Measurements from ENCODE around the gene GLRX. TPM values are rescaled to one million over a fixed set of nuclear protein-coding genes. Genes with fewer than 3 reads are reported as not detected.

The GLRX gene
- total RNA-seq, 2 donors from 2014 or later, result 29.2 to 148 TPM

- ATAC-seq (ENCODE audit: insufficient number of reproducible peaks, low FRiP score, low read depth) (no peak), DNase-seq (ENCODE audit: low spot score) (no peak)
- Histone ChIP-seq H3K9me3 (no peaks in the 10 kb centered on the region), H3K4me1 (ENCODE audit: control insufficient read depth in 1 of 2, low read depth in 2 of 2) (peaks cover 6 to 25% of the 10 kb centered on the region in 2 donors), H3K27ac (no peak overlapping the region), H3K4me3 (no peak overlapping the region), H3K36me3 (no peaks in the 10 kb centered on the region), H3K27me3 (replicated peaks; ENCODE audit: insufficient read depth) (no peaks in the 10 kb centered on the region)
- no peak for TF ChIP-seq CTCF (IDR thresholded peaks at IDR 0.05)
Measured at GRCh38 chr5:95782181-95782580, 40.3 kb downstream of the GLRX start.

GRCh38 chr5:95781101-95781583 lies 41.4 kb downstream of the GLRX start:
- Histone ChIP-seq H3K36me3 (no peaks in the 10 kb centered on the region), H3K4me1 (ENCODE audit: control insufficient read depth in 1 of 2, low read depth in 2 of 2) (peaks cover 6 to 25% of the 10 kb centered on the region in 2 donors), H3K9me3 (no peaks in the 10 kb centered on the region), H3K27ac (peak overlapping the region; percentile 15 to 16), H3K27me3 (replicated peaks; ENCODE audit: insufficient read depth) (no peaks in the 10 kb centered on the region), H3K4me3 (peak overlapping the region; percentile 25)
- TF ChIP-seq CTCF (IDR thresholded peaks at IDR 0.05), result peak; percentile 87
- ATAC-seq (ENCODE audit: insufficient number of reproducible peaks, low FRiP score, low read depth), result peak; percentile 61
- peak; percentile 49 for DNase-seq (ENCODE audit: low spot score)

GRCh38 chr5:95780597-95780996 lies 41.9 kb downstream of the GLRX start:
- peak; percentile 24 for ATAC-seq (ENCODE audit: insufficient number of reproducible peaks, low FRiP score, low read depth)
- Histone ChIP-seq H3K9me3 (no peaks in the 10 kb centered on the region), H3K4me1 (ENCODE audit: control insufficient read depth in 1 of 2, low read depth in 2 of 2) (peaks cover 6 to 25% of the 10 kb centered on the region in 2 donors), H3K27ac (peak overlapping the region in 1 of 2 donors; percentile 16), H3K27me3 (replicated peaks; ENCODE audit: insufficient read depth) (no peaks in the 10 kb centered on the region), H3K36me3 (no peaks in the 10 kb centered on the region), H3K4me3 (no peak overlapping the region)
- no peak for DNase-seq (ENCODE audit: low spot score)
- TF ChIP-seq CTCF (IDR thresholded peaks at IDR 0.05), result no peak

- Histone ChIP-seq H3K9me3 (no peaks in the 10 kb centered on the region), H3K27me3 (replicated peaks; ENCODE audit: insufficient read depth) (no peaks in the 10 kb centered on the region), H3K27ac (peak overlapping the region; percentile 49 to 55), H3K36me3 (no peaks in the 10 kb centered on the region), H3K4me3 (no peak overlapping the region), H3K4me1 (ENCODE audit: control insufficient read depth in 1 of 2, low read depth in 2 of 2) (peaks cover 6 to 25% of the 10 kb centered on the region in 2 donors)
- ATAC-seq (ENCODE audit: insufficient number of reproducible peaks, low FRiP score, low read depth), result no peak
- DNase-seq (ENCODE audit: low spot score), result no peak
- TF ChIP-seq CTCF (IDR thresholded peaks at IDR 0.05), result no peak
Measured at GRCh38 chr5:95779611-95780010, 42.9 kb downstream of the GLRX start.

GRCh38 chr5:95778713-95779436 lies 43.7 kb downstream of the GLRX start:
- no peak for DNase-seq (ENCODE audit: low spot score)
- ATAC-seq (ENCODE audit: insufficient number of reproducible peaks, low FRiP score, low read depth), result no peak
- H3K4me1 ChIP-seq (ENCODE audit: control insufficient read depth in 1 of 2, low read depth in 2 of 2), result peaks cover 6 to 25% of the 10 kb centered on the region in 2 donors
- no peaks in the 10 kb centered on the region for H3K27me3 ChIP-seq (replicated peaks; ENCODE audit: insufficient read depth)
- H3K9me3 ChIP-seq, result no peaks in the 10 kb centered on the region
- peak overlapping the region; percentile 49 to 55 for H3K27ac ChIP-seq
- H3K36me3 ChIP-seq, result no peaks in the 10 kb centered on the region
- no peak overlapping the region for H3K4me3 ChIP-seq
- TF ChIP-seq CTCF (IDR thresholded peaks at IDR 0.05), result no peak

Measured in thoracic aorta (tissue), 2 donors.